H9 (cell line): ENCODE measurements around the gene BRMS1L. TPM values are rescaled to one million over a fixed set of nuclear protein-coding genes. Genes with fewer than 3 reads are reported as not detected.

Source experiments
- DNase-seq: peaks from one replicate; pipeline ENCODE4 v3.0.0-alpha.2; 2017
- H2AFZ ChIP-seq: one replicate; pipeline ENCODE4 v1.6.1; 2013; ENCODE audit warnings: mild to moderate bottlenecking, low read length, control low read depth, moderate library complexity
- H2AK5ac ChIP-seq: 2 replicates; pipeline ENCODE4 v1.6.1; 2013; ENCODE audit warnings: low read length, control low read depth, mixed read lengths; ENCODE audit not compliant: insufficient read length
- H2BK120ac ChIP-seq: one replicate; pipeline ENCODE4 v1.6.1; 2013; ENCODE audit warnings: low read depth, mild to moderate bottlenecking, low read length, control low read depth, inconsistent platforms; ENCODE audit not compliant: poor library complexity, severe bottlenecking
- H2BK12ac ChIP-seq: 2 replicates; pipeline ENCODE4 v1.6.1; 2013; ENCODE audit warnings: low read length, control low read depth, mixed read lengths, low read depth; ENCODE audit not compliant: insufficient read length
- H2BK15ac ChIP-seq: 2 replicates; pipeline ENCODE4 v1.6.1; 2013; ENCODE audit warnings: low read depth, low read length, control low read depth
- H2BK20ac ChIP-seq: one replicate; pipeline ENCODE4 v1.6.1; 2013; ENCODE audit warnings: low read depth, mild to moderate bottlenecking, low read length, control low read depth, inconsistent platforms; ENCODE audit not compliant: poor library complexity, severe bottlenecking
- H2BK5ac ChIP-seq: 2 replicates; pipeline ENCODE4 v1.6.1; 2013; ENCODE audit warnings: low read length, control low read depth, mixed read lengths; ENCODE audit not compliant: insufficient read length
- H3K14ac ChIP-seq: 2 replicates; pipeline ENCODE4 v1.6.1; 2013; ENCODE audit warnings: low read length, control low read depth; ENCODE audit not compliant: insufficient read depth
- H3K18ac ChIP-seq: 2 replicates; pipeline ENCODE4 v1.6.1; 2013; ENCODE audit warnings: low read depth, mild to moderate bottlenecking, mixed read lengths, low read length, control low read depth; ENCODE audit not compliant: insufficient read length
- H3K23ac ChIP-seq: 2 replicates; pipeline ENCODE4 v1.6.1; 2013; ENCODE audit warnings: low read length, control low read depth, mixed read lengths, low read depth; ENCODE audit not compliant: insufficient read length
- H3K23me2 ChIP-seq: 2 replicates; pipeline ENCODE4 v1.6.1; 2013; ENCODE audit warnings: low read depth, mild to moderate bottlenecking, mixed read lengths, low read length, control low read depth; ENCODE audit not compliant: insufficient read length, poor library complexity, severe bottlenecking
- H3K27ac ChIP-seq: 2 replicates; pipeline ENCODE4 v1.5.1; 2013; ENCODE audit warnings: low read length, control low read depth, mixed read lengths, low read depth; ENCODE audit not compliant: insufficient read length
- H3K27me3 ChIP-seq: 2 replicates; pipeline ENCODE4 v1.6.1; 2013; ENCODE audit warnings: low read length, control low read depth, inconsistent platforms; ENCODE audit not compliant: insufficient read depth
- H3K4ac ChIP-seq: 2 replicates; pipeline ENCODE4 v1.6.1; 2013; ENCODE audit warnings: low read depth, mild to moderate bottlenecking, control low read depth, inconsistent platforms, low read length, moderate library complexity
- H3K4me1 ChIP-seq: 2 replicates; pipeline ENCODE4 v1.6.1; 2013; ENCODE audit warnings: low read length, control low read depth, inconsistent platforms; ENCODE audit not compliant: insufficient read depth
- H3K4me2 ChIP-seq: 2 replicates; pipeline ENCODE4 v1.6.1; 2013; ENCODE audit warnings: low read length, control low read depth, mixed read lengths; ENCODE audit not compliant: insufficient read length, insufficient read depth
- H3K56ac ChIP-seq: 2 replicates; pipeline ENCODE4 v1.6.1; 2013; ENCODE audit warnings: low read depth, mild to moderate bottlenecking, mixed read lengths, low read length, control low read depth; ENCODE audit not compliant: insufficient read length
- H3K79me1 ChIP-seq: 2 replicates; pipeline ENCODE4 v1.6.1; 2013; ENCODE audit warnings: low read depth, mild to moderate bottlenecking, moderate library complexity, low read length, control low read depth, inconsistent platforms; ENCODE audit not compliant: insufficient read depth, poor library complexity, severe bottlenecking
- H3K79me2 ChIP-seq: 2 replicates; pipeline ENCODE4 v1.6.1; 2013; ENCODE audit warnings: low read length, control low read depth, inconsistent platforms; ENCODE audit not compliant: insufficient read depth
- H3K9ac ChIP-seq: 2 replicates; pipeline ENCODE4 v1.6.1; 2013; ENCODE audit warnings: low read length, control low read depth, mixed read lengths; ENCODE audit not compliant: insufficient read length; ENCODE audit errors: extremely low read depth
- H3K9me3 ChIP-seq: one replicate; pipeline ENCODE4 v1.6.1; 2013; ENCODE audit warnings: low read depth, low read length, inconsistent platforms; ENCODE audit not compliant: control insufficient read depth
- H3T11ph ChIP-seq: one replicate; pipeline ENCODE4 v1.6.1; 2013; ENCODE audit warnings: mild to moderate bottlenecking, low read length, control low read depth, inconsistent platforms
- H4K20me1 ChIP-seq: one replicate; pipeline ENCODE4 v1.6.1; 2013; ENCODE audit not compliant: control insufficient read depth, insufficient read length, insufficient read depth
- H4K5ac ChIP-seq: 2 replicates; pipeline ENCODE4 v1.6.1; 2013; ENCODE audit warnings: low read depth, mild to moderate bottlenecking, mixed read lengths, low read length, control low read depth; ENCODE audit not compliant: insufficient read length
- H4K8ac ChIP-seq: replicated peaks from 2 replicates; pipeline ENCODE4 v1.6.1; 2013; ENCODE audit warnings: low read length, control low read depth, mixed read lengths, low read depth; ENCODE audit not compliant: insufficient read length
- H4K91ac ChIP-seq: 2 replicates; pipeline ENCODE4 v1.6.1; 2013; ENCODE audit warnings: low read depth, mild to moderate bottlenecking, moderate library complexity, mixed read lengths, low read length, control low read depth; ENCODE audit not compliant: insufficient read length
- H3K27ac Mint-ChIP-seq, 3 experiments: 2 replicates in 2 of 3; 3 replicates in 1 of 3; pipeline ENCODE4 v1.8.0; 2020 to 2021; ENCODE audit warnings: mixed read lengths in 3 of 3, mild to moderate bottlenecking in 1 of 3, moderate library complexity in 1 of 3
- H3K27me3 Mint-ChIP-seq: 2 replicates; pipeline ENCODE4 v1.8.0; 2021; ENCODE audit warnings: low read depth, mild to moderate bottlenecking, moderate library complexity, mixed read lengths
- H3K36me3 Mint-ChIP-seq, 3 experiments: 2 replicates in 2 of 3; 3 replicates in 1 of 3; pipeline ENCODE4 v1.8.0; 2020 to 2021; ENCODE audit warnings: low read depth in 3 of 3, mixed read lengths in 3 of 3; ENCODE audit not compliant: insufficient read depth in 1 of 3
- H3K4me1 Mint-ChIP-seq, 2 experiments: 2 replicates each; pipeline ENCODE4 v1.8.0; 2020; ENCODE audit warnings: mixed read lengths in 2 of 2
- H3K4me3 Mint-ChIP-seq, 2 experiments: 2 replicates in 1 of 2; 3 replicates in 1 of 2; pipeline ENCODE4 v1.8.0; 2020 to 2021; ENCODE audit warnings: mild to moderate bottlenecking in 2 of 2, mixed read lengths in 2 of 2, moderate library complexity in 1 of 2
- H3K9me3 Mint-ChIP-seq, 2 experiments: 2 replicates in 1 of 2; 3 replicates in 1 of 2; pipeline ENCODE4 v1.8.0; 2020; ENCODE audit warnings: mild to moderate bottlenecking in 2 of 2, mixed read lengths in 2 of 2, moderate library complexity in 1 of 2
- whole genome bisulfite sequencing: extraction: QIAGEN DNeasy Blood & Tissue Kit; methylation state at CpG from one replicate; pipeline ENCODE4 v1.1.7; 2013; ENCODE audit warnings: missing lambda C conversion rate, low lambda C conversion rate, mixed read lengths; ENCODE audit not compliant: insufficient read length; ENCODE audit errors: extremely low coverage; 5-methylcytosine and 5-hydroxymethylcytosine counted together
- total RNA-seq: library from RNA; stranded (reverse); gene quantifications from 2 replicates; pipeline ENCODE4 v1.2.1, GENCODE V29; 2021
- TF ChIP-seq, protein P1 (sequence below): fragments of 200-600 bp; sonication (generic); conservative IDR thresholded peaks from 3 replicates; pipeline ENCODE4 v1.8.0; 2021; ENCODE audit warnings: antibody characterized with exemption, mild to moderate bottlenecking

BRMS1L gene
- total RNA-seq, 1 experiment from 2014 or later = 12.9 TPM

DNA sequence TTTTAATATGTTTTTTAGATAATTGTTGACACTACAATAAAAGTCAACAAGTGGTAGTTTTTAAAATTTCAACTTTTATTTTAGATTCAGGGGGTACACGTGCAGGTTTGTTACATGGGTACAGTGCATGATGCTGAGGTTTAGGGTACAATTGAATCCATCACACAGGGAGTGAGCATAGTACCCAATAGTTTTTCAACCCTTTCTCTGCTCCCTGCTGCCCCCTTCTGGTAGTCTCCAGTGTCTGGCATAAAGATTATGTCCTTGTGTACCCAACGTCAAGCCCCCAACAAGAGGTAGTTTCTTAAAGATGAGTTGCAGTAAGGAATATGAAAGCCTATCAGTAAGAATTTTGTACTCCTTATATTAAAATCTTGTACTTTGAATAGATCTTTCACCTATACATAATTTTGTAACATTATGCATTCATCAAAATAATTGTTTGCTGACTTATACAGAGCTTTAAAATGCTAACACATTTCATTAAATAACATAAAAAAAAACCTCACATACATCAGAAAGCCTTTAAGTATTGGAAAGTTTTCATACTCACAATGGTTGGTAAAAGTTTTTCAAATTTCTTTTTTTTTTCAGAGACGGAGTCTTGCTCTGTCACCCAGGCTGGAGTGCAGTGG lies 11.7 kb upstream of the BRMS1L start:
- H2BK12ac ChIP-seq = no peak overlapping the region
- H3K27ac Mint-ChIP-seq = no peak overlapping the region
- H3K4me2 ChIP-seq = no peak overlapping the region
- H3T11ph ChIP-seq = no peak overlapping the region
- no peak overlapping the region for H3K9ac ChIP-seq
- H3K27me3 ChIP-seq = no peaks in the 10 kb centered on the region
- no peak overlapping the region for H2BK20ac ChIP-seq
- no peaks in the 10 kb centered on the region for H3K9me3 ChIP-seq
- no peak overlapping the region for H3K18ac ChIP-seq
- H4K5ac ChIP-seq = no peak overlapping the region
- H3K4me1 ChIP-seq = no peaks in the 10 kb centered on the region
- H3K9me3 Mint-ChIP-seq = no peaks in the 10 kb centered on the region
- no peak overlapping the region for H2AFZ ChIP-seq
- no peak overlapping the region for H3K27ac ChIP-seq
- H2AK5ac ChIP-seq = no peak overlapping the region
- TF ChIP-seq, protein P1, sequence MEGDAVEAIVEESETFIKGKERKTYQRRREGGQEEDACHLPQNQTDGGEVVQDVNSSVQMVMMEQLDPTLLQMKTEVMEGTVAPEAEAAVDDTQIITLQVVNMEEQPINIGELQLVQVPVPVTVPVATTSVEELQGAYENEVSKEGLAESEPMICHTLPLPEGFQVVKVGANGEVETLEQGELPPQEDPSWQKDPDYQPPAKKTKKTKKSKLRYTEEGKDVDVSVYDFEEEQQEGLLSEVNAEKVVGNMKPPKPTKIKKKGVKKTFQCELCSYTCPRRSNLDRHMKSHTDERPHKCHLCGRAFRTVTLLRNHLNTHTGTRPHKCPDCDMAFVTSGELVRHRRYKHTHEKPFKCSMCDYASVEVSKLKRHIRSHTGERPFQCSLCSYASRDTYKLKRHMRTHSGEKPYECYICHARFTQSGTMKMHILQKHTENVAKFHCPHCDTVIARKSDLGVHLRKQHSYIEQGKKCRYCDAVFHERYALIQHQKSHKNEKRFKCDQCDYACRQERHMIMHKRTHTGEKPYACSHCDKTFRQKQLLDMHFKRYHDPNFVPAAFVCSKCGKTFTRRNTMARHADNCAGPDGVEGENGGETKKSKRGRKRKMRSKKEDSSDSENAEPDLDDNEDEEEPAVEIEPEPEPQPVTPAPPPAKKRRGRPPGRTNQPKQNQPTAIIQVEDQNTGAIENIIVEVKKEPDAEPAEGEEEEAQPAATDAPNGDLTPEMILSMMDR = peak; percentile 84
- H3K23me2 ChIP-seq = no peaks in the 10 kb centered on the region
- no peaks in the 10 kb centered on the region for H3K79me1 ChIP-seq
- H2BK5ac ChIP-seq = no peak overlapping the region
- H4K8ac ChIP-seq = no peak overlapping the region
- no peaks in the 10 kb centered on the region for H3K27me3 Mint-ChIP-seq
- no peak overlapping the region for H3K4me3 Mint-ChIP-seq
- WGBS = no CpG with 5 or more reads among the region's 3 CpGs
- H3K56ac ChIP-seq = no peak overlapping the region
- H2BK120ac ChIP-seq = no peak overlapping the region
- peak; percentile 68 for DNase-seq
- H4K91ac ChIP-seq = no peak overlapping the region
- peaks cover 0 to 2% of the 10 kb centered on the region in 2 experiments; a peak in 1 of 4 replicates for H3K4me1 Mint-ChIP-seq
- H3K4ac ChIP-seq = no peak overlapping the region
- H2BK15ac ChIP-seq = no peak overlapping the region
- no peak overlapping the region for H3K14ac ChIP-seq
- no peaks in the 10 kb centered on the region for H3K79me2 ChIP-seq
- no peaks in the 10 kb centered on the region for H4K20me1 ChIP-seq
- no peaks in the 10 kb centered on the region for H3K36me3 Mint-ChIP-seq
- no peak overlapping the region for H3K23ac ChIP-seq
